Activated gamma-delta T cell treated with anti-CD3 and anti-CD28 coated beads, Interleukin-2, amount 50 U/mL, for 16 hours (primary cell): ENCODE data around the gene NAT14.
"Not testable (repeated sequence)": the region's sequence is repeated elsewhere in the genome, so short reads cannot be mapped to it uniquely, and the experiment has no call there.

Experiments used
- DNase-seq: peaks from one replicate; pipeline ENCODE4 v3.0.0-alpha.2; 2020; ENCODE audit warnings: low read depth

The NAT14 gene

GRCh38 chr19:55503157-55503501, 18.1 kb downstream of the NAT14 start:
- no peak for DNase-seq

DNA sequence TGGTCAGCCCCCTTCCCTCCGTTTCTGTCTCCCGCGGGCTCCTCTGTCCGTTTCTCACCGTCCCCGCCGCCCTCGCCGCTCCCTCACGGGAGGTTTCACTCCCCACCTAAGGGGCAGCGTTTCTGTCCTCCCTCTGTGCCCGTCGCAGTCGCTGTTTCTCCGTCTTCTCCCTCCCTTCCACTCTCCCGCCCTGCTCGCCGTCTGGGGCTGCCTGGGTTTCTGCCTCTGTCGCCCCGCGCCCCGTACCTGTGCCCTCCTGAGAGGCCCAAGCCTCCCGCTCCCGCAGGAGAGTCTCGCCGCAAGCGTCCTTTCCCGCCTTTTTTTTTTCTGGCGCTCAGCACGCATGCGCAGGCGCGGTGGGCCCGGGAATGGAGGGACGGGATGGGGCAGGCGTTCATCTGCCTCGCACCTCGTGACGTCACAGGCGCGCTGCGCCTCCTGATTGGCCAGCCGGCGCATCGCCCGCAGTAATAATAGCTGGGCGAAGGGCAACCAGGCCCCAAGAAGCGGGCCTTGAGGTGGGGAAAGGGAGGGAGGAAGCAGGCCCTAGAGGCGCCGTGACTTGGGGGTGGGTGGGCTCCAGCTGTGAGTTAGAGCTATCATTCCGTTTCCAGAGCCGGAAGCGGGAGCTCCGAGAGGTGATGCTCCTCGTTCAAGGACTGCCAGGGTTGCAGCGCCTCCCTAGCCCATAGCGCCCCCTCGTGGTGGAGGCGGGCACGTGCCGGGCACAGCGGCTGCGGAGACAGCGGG, 18.7 kb downstream of the NAT14 start:
- peak; percentile 93 for DNase-seq

DNA sequence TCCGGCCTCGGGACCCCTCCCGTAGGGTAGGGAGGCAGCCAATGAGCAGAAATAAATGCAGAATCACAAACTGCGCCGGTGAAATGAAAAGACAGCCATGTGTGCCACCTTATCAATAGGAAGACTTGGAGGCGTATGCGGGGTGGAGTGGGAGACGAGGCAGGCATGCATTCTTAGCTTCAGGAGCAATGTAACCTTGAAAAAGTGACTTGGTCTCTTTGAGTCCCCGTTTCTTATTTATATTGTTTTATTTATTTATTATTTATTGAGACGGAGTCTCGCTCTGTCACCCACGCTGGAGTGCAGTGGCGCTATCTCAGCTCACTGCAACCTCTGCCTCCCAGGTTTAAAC, 19.2 kb downstream of the NAT14 start:
- no peak for DNase-seq

- no peak for DNase-seq
Measured at GRCh38 chr19:55504981-55505380, 20.0 kb downstream of the NAT14 start.

GRCh38 chr19:55508120-55508519, 23.1 kb downstream of the NAT14 start:
- DNase-seq, result no peak

- DNase-seq, result peak; percentile 83
Measured at GRCh38 chr19:55516878-55517620, 32.1 kb downstream of the NAT14 start.

GRCh38 chr19:55519451-55520311, 34.7 kb downstream of the NAT14 start:
- no peak for DNase-seq

GRCh38 chr19:55520691-55521292, 35.8 kb downstream of the NAT14 start:
- no peak for DNase-seq

DNA sequence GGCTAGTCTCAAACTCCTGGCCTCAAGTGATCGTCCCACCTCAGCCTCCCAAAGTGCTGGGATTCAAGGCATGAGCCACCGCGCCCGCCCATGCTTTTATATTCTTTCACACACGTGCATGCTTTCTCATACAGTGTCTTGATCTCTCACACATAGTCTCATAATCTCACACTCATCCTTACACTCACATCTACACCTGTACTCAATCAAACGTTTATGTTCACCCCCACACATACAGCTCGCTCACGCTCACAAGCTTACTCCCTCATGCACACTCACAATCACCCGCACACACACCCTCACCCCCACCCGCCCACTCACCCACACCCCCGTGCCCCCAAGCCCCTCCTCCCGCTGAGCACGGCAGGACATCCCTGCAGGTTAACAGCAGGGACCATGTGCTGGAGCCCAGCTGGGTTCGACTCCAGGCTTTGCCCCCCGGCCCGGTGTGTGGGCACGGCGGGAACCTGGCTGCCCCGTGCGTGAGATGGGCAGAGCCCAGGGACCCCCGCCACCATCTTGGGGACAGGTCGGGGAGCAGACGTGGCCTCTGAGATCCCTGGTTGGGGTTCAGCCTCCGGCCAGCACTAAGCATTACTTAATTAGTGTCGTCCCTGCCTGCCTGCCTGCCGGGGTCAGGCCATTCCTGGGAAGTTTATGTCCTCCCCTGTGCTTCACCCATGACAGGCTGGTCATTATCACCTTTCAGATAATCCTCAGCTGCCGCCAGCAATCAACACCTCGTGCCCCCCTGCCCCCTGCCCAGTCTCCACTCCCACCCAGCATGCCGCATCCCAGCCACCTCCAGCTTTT, 40.5 kb downstream of the NAT14 start:
- DNase-seq, result no peak

GRCh38 chr19:55526216-55527196, 41.5 kb downstream of the NAT14 start:
- DNase-seq, result no peak

DNA sequence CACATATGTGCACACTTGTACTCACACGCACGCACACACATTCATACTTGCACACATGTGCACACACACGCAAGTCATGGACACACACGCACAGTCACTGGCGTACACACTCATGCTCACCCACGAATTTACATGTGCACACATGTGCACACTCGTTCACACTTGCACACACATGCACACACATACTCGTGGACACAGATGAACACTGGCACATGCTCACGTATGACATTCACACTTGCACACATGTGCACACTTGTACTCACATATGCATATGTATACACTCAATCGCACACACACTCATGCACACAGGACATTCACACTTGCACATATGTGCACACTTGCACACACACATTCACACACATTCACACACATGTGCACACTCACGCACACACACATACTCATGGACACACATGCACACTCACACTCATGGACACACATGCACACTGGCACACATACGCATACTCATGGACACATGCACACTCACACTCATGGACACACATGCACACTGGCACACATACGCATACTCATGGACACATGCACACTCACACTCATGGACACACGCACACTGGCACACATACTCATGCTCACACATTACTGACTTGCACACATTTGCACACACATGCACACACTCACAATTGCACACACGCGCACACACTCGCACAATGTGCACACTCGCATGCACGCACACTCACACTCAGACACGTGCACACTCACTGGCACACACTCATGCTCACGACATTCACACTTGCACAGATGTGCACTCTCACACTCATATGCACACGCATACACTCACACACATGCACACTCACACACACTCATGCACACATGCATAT, 42.4 kb downstream of the NAT14 start:
- DNase-seq, result no peak

- no peak for DNase-seq
Measured at GRCh38 chr19:55528030-55528803, 43.2 kb downstream of the NAT14 start.

DNA sequence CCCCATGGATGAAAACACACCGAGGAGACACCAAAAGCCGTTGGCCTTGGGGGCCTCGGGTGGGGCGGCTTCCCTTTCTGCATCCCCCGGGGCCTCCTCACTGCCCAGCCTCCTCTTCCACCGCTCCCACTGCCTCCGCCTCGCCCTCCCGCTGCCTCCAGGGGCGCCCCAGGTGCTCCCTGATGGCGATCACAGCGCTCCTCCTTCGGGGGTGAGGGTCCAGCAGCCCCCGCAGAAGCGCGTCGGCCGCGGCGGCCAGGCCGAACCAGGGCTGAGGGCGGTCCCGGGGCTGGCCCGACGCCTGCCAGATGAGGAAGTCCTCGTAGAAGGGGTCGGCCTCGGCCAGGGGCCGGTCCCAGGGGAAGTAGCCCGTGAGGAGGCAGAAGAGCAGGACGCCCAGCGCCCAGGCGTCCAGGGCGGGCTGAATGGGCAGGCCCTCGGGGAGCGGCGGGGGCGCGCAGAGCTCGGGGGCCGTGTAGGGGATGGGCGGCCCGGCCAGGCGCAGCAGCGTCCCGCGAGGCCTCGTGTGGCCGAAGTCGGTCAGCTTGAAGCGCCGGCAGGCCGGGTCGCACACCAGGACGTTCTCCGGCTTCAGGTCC, 44.7 kb downstream of the NAT14 start:
- DNase-seq, result no peak

DNA sequence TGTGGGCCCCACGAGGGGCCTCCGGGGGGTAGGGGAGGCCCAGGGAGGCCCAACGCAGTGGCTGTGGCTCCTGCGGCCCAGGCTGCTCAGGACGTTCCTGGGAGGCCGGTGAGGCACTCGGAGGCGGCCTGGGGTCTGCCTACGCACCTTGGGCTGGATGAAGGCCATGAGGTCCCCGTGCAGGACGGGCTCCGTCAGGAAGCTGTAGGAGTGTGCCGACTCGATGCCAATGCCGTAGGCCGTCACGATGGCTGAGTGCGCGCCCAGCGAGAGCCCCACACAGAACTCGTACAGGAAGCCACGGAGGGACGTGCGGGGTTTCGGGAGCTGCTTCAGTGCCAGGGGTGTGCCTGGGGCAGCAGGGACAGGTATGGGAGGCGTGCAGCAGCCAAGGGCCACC, 46.0 kb downstream of the NAT14 start:
- no peak for DNase-seq

DNA sequence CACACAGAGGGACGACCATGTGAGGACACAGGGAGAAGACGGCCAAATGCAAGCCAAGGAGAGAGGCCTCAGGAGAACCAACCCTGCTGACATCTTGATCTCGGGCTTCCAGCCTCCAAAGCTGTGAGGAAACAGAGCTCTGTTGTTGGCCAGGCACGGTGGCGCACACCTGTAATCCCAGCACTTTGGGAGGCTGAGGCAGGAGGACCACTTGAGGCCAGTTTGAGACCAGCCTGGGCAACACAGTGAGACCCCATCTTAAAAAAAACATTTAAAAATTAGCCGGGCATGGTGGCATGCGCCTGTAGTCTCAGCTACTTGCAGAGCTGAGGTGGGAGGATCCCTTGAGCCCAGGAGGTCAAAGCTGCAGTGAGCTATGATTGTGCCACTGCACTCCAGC, 49.3 kb downstream of the NAT14 start:
- DNase-seq, result not testable (repeated sequence)

DNA sequence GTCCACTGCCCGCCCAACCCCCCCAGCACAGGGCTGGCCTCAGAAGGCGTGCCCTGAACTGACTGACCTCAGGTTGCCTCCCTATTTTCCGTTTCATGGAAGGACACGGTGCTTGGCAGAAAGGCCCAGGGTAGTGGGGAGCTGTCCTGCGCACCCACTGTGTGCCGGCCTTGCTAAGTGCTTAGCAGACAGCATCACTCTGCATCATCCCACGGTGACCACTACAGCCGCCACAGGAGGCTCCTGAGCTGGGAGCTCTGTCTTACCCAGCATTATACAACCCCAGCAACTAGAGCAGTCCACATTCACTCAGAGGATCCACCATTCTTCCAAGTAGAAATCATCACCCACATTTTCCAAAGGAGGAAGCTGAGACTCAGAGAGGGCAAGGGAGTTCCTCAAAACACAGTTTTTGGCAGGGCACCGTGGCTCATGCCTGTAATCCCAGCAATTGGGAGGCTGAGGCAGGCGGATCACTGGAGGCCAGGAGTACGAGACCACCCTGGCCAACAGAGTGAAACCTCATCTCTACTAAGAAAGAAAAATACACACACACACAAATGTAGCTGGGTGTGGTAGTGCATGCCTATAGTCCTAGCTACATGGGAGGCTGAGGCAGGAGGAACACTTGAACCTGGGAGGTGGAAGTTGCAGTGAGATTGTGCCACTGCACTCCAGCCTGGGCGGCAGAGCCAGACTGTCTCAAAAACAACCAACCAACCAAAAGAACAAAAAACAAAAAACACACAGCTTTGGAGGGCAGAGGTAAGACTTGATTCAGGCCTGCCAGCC, 50.4 kb downstream of the NAT14 start:
- no peak for DNase-seq

GRCh38 chr19:55535965-55536350, 51.0 kb downstream of the NAT14 start:
- DNase-seq, result no peak
